Measurements from ENCODE around the gene KDM6A.
"Not testable (repeated sequence)": the region's sequence is repeated elsewhere in the genome, so short reads cannot be mapped to it uniquely, and the experiment has no call there.

Gene KDM6A
- 233 reads per million, percentile 94 among the genes with 10 or more reads in this experiment for total RNA-seq

GRCh38 chrX:44872821-44873414, at the start of gene KDM6A:
TSS of gene KDM6A (plus strand) at chrX:44873188. CDS start at chrX:44873552, 364 bp downstream.
- DNase-seq: peak; percentile 100

DNA sequence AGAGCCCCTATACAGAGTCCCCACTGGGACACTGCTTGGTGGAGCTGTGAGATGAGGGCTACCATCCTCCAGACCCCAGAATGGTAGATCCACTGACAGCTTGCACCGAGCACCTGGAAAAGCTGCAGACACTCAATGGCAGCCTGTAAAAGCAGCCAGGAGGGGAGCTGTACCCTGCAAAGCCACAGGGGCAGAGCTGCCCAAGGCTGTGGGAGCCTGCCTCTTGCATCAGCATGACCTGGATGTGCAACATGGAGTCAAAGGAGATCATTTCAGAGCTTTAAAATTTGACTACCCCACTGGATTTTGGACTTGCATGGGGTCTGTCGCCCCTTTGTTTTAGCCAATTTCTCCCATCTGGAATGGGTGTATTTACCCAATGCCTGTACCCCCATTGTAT, 49.8 kb upstream of the KDM6A start:
- DNase-seq: not testable (repeated sequence)

DNA sequence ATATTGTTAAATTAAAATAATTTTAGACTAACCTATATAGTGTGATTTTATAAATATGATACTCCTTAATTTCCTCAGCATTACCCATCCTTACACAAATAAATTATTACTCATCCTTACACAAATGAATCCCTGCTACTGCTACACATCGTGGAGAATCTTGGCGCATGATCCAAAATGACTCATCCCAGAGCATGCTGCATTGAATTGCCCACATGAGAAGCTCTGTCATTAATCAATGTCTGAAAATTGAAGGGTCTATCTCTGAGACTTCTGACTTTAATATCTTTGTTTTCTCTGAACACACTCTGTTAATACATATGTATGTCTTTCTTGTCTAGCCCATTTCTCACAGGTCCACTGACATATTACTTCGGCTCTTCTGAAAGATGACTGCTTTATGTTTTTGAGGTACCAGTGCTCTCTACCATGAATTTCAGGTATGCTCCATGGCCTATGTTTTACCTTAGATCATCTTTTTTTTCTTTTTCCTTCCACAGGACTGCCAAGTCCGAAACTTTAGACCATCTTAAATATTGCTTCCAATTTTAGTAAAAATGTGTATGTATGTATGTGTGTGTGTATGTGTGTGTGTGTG, 44.9 kb upstream of the KDM6A start:
- DNase-seq: no peak

DNA sequence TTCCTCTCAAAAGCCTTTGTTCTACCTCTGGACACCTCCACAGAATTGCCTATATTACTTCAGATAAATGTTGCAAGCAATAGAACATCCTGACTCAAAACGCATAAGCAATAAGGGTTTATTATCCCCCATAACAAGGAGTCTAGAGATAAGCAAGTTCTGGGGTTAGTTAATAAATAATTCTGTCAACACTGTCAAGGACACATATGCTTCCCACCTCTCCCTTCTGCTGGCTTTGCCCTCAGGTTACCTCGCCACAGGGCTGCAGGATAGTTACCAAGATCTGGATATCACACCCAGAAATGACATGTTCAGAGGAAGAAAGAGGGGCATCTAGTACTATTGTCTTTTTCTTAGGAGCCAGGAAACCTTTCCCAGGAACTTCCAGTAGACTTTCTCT, 43.2 kb upstream of the KDM6A start:
- DNase-seq: no peak

DNA sequence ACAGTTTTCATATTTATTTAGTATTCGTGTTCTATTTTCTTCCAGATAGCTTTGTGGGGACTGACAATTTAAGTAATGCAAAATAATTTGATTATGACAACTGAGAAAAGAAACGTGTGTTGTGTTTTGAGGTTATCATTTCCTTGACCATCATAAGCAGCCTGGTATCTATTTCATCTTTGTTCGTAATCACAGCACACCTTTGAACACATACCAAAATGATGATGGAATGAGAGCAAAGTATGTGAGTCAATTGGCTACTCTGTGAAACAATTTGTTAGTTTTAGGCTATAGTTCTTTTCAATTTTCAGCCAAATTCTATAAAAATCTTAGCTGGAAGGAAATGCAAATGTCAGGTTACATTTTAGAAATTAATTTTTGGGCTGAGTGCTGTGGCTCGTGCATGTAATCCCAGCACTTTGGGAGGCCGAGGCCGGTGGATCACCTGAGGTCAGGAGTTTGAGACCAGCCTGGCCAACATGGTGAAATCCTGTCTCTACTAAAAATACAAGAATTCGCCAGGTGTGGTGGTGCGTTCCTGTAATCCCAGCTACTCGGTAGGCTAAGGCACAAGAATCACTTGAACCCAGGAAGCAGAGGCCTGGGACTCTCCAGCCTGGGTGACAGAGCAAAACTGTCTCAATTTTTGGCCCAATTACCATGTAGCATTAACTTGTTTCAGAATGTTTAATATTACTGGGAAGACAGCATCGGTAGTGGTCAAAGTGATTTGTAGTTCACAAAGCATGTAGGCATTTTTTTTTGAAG, 30.3 kb upstream of the KDM6A start:
- DNase-seq: no peak

- no peak for DNase-seq
Measured at GRCh38 chrX:44843318-44843702, 29.7 kb upstream of the KDM6A start.

DNA sequence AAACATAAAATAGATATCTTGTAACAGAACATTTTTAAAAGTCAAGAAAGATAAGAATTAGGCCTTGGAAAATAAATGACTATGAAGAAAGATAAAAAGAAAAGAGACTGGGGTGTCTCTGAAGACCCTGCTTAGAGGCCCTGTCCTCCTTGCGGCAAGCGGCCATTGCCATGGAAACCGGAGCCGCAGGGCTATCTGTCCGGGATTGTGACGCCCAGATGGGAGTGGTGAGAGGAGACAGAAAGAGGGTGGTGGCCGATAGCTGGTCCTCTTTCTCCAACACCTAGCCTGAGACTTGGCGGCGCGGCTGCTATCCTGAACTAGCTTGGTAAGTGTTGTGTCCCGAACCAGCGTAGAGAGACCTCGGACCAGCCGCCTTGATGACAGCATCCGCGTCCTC, 29.2 kb upstream of the KDM6A start, which contains the start of gene DUSP21:
Gene DUSP21, plus strand, starts transcription at position 269 of the 400 bp plus-strand sequence. Its CDS starts 112 bp downstream, at position 381.
- no peak for DNase-seq

DNA sequence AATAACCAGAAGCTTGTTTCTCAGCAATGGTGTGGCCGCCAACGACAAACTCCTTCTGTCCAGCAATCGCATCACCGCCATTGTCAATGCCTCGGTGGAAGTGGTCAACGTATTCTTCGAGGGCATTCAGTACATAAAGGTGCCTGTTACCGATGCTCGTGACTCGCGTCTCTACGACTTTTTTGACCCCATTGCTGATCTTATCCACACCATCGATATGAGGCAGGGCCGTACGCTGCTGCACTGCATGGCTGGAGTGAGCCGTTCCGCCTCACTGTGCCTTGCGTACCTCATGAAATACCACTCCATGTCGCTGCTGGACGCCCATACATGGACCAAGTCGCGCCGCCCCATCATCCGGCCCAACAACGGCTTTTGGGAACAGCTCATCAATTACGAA, 28.8 kb upstream of the KDM6A start:
- no peak for DNase-seq

GRCh38 chrX:44850891-44851290, 22.1 kb upstream of the KDM6A start:
- not testable (repeated sequence) for DNase-seq

- DNase-seq: no peak
Measured at GRCh38 chrX:44871114-44871645, 1.8 kb upstream of the KDM6A start.

DNA sequence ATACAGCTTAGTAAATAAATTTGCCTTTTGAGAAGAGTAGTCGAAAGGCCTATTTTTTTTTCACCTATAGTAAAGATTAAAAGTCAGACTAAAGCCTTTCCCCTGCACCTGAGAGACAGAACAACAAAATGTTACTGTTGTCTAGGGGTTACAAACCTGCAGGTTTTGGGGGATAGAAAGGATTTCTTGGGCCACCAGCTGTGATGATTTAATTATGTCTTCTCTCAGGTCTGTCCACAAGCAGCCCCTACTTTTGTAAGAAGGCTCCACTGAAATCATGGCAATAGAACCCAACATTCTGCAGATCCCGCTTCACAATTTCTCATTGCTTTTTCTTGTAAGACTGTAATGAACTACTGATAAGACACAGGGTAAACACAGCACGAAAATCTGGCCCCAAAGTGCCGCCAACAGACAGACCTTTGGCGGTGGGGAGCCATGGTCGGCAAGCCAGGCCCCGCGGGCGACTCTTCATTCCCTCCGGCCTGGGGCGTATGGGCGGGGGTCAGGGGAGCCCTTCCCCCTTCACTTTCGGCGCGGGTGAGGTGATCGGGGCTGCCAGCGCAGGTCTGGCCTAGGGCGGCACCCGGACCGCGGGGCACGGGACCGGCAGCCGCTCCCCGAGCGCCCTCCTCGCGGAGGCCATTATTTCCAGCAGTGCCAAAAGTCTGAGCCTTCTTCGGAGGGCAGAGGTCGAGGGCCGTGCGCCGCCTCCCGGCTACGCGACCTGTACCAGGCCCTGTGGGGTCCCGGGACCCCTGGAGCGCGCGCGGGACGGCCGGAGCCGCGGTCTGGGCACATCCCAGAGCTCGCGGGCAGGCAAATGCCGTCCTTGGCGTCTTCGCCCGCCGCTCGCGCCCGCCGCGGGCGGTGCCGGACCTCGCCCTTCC, 812 bp upstream of the KDM6A start:
- peak; percentile 40 for DNase-seq

DNA sequence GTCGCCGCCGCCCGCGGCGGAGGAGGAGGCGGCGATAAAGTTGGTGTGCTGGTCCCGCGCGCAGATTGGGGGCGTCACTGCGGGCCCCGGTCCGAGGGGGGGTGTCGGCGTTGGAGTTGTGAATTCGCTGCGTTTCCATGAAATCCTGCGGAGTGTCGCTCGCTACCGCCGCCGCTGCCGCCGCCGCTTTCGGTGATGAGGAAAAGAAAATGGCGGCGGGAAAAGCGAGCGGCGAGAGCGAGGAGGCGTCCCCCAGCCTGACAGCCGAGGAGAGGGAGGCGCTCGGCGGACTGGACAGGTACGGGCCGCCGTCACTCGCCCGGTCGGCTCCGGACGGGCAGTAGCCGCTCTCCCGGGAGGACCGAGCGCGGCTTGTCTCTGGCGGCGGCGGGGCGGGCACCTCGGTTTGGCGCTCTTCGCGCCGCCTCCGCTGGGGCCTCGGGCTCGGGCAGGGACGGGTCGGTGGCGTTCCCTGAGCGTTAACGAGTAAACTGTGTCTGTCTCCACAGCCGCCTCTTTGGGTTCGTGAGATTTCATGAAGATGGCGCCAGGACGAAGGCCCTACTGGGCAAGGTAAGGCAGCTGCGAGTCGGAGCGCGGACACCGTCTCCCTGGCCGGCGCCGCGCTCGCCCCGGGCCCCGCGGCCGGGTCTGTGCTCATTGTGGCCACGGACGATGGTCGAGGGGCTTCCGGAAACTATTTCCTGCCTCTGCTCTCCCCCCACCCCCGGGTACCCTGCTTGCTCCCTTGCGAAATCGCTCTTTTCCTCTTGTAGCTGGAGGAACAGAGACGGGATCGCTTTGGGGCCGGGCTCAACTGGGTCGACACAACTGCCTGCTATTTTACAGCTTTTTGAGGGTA, 658 bp downstream of the KDM6A start:
- peak; percentile 50 for DNase-seq

- DNase-seq: peak; percentile 32
Measured at GRCh38 chrX:44874420-44875184, 1.6 kb downstream of the KDM6A start.

DNA sequence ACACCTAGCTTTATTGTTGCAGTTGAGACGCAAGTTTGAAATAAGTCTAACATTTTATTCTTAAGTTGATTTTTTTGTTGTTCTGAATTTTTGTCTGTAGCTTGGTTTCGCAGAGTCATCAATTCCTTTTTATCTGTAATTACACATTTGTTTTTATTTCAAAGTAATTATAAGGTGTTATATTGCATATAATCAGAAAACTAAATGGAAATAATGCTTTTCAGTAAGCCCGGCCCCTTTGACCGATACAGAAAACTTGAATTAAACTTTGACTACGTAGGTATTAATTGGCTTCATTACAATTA, 2.1 kb downstream of the KDM6A start:
- DNase-seq: no peak

GRCh38 chrX:44876086-44876485, 3.1 kb downstream of the KDM6A start:
- no peak for DNase-seq

DNA sequence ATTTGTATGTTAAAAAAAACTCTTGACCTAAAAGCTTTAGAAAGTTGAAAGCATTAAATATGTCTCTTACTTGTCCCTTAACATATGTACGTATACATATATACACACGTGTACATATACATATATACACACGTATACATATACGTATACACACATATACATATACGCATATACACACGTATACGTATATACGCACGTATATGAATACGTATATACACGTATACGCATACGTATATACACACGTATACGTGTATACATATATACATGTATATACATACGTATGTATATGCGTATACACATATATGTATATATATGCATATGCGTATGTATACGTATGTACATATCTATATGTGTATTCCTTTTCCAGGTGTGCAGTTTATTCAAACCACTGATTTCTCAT, 3.8 kb downstream of the KDM6A start:
- no peak for DNase-seq

GRCh38 chrX:44878780-44879179, 5.8 kb downstream of the KDM6A start:
- DNase-seq: no peak

DNA sequence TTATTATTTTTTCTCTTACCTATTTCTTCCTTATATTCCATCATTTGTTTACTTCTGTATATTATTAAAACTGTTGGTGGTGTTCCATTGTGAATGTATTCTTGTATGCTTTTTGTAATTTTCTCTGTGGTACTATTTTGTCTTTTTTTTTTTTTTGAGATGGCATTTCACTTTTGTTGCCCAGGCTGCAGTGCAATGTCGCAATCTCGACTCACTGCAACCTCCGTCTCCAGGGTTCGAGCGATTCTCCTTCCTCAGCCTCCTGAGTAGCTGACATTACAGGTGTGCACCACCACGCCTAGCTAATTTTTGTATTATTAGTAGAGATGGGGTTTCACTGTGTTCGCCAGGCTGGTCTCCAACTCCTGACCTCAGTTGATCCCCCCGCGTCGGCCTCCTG, 8.6 kb downstream of the KDM6A start:
- DNase-seq: no peak

- DNase-seq: no peak
Measured at GRCh38 chrX:44882635-44883034, 9.6 kb downstream of the KDM6A start.

GRCh38 chrX:44884944-44885343, 12.0 kb downstream of the KDM6A start:
- DNase-seq: no peak

DNA sequence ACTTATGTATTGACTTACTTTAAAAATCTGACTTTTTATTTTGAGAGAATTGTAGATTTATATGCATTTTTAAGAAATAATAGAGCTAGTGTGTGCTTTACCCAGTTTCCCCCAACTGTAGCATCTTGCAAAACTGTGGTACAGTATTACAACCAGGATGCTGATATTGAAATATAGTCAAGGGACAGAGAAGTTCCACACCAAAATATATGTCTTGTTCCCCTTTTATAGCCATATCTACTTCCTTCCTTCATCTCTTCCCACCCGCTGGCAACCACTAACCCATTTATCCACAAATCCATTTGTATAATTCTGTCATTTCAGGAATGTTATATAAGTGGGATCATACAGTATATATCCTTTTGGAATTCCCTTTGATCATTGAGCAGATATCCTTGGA, 16.8 kb downstream of the KDM6A start:
- no peak for DNase-seq

Data from effector CD4-positive, alpha-beta T cell (primary cell).